Middle frontal gyrus (tissue), 1 donor: ENCODE data around the gene ZNF23.
"Not testable (repeated sequence)": the region's sequence is repeated elsewhere in the genome, so short reads cannot be mapped to it uniquely, and the experiment has no call there.

Experiments
- DNase-seq: peaks from one replicate; pipeline ENCODE4 v3.0.0-alpha.2; 2015; ENCODE audit warnings: low spot score; ENCODE audit errors: extremely low spot score

ZNF23 gene

DNA sequence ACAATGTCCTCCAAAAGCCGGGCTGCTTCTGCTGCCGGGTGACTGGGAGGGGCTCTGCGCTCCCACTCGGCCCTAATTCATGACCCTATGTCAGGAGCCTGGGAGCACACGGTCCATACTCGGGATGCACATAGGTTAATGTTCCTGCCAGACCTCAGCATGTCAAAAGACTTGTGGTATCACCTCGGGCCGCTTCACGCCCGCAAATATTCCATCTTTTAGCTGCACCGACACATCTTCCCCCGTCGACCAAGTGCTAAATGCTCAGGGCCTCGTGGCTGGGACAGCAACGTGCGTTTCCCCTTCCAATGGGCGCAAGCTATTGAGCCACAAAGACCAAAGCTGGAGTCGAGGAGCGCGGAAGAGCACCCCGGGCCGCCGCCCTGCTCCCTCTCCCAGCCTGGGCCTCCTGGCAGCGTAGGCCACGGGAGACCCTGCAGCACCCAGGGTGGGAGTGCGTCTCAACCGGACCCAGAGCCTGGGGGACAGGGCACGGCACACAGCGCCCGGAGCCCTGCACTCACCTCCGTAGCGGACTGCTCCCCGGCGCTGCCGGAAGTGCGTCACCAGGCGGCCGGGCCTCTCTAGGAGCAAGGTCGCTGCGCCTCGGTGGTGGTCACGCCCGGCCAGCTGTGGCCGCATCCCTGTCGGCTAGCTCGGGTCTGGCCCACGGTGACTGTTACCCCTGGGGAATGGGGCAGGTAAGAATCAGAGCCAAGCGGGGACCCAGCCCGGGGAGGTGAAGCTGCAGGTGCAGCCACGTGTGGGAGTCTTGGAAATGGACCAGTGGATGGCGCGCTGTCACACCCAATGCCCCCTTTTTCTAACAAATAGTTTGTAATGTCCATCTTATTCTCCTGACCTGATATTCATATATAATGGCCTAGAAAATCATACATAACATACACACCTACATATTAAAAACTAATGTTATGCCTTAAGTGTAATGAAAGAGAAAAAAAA is at the start of gene ZNF23:
Gene ZNF23 (minus strand): TSS at position 562 of the 963 bp plus-strand sequence. CDS start 5,451 bp downstream, outside the sequence.
- DNase-seq: peak; percentile 52

DNA sequence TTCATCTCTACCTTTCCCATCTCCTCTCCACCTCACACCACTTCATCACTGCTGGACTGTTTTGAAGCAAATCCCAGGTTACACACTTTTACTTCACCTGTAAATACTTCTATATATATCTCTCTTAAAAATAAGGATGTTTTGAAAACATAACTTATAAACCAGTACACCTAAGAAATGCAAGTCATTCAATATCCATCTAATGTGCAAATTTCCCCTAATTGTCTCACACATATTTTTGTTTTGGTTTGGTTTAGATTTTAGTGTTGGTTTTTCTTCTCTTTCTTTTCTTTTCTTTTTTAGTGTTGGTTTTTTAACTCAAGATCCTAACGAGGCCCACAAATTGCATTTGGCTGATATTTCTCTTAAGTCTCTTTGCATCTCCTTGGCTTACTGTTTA is 45.0 kb upstream of the ZNF23 start:
- DNase-seq: no peak

DNA sequence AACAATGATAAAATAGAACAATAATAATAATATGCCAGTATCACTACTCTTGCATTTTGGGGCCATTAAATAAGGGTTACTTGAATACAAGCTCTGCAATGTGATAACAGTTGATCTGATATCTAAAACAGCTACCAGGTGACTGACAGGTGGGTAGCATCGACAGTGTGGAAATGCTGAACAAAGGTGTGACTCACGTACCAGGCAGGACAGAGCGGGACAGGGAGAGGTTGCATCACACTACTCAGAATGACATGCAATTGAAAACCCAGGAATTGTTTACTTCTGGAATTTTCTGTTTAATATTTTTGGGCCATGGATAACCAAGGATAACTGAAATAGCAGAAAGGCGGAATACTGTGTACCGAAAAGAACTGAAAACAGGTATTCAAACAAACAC is 42.9 kb upstream of the ZNF23 start:
- DNase-seq: no peak

DNA sequence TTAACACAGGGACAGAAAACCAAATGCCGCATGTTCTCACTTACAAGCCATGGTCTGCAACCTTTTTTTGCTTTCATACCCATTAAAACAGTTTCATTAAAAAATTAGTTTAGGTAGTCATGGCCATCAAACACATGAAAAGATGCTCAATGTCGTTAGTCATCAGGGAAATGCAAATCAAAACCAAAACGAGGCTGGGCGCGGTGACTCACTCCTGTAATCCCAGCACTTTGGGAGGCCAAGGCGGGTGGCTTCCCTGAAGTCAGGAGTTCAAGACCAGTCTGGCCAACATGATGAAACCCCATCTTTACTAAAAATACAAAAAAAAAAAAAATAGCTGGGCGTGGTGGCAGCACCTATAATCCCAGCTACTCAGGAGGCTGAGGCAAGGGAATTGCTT is 42.0 kb upstream of the ZNF23 start:
- DNase-seq: not testable (repeated sequence)

DNA sequence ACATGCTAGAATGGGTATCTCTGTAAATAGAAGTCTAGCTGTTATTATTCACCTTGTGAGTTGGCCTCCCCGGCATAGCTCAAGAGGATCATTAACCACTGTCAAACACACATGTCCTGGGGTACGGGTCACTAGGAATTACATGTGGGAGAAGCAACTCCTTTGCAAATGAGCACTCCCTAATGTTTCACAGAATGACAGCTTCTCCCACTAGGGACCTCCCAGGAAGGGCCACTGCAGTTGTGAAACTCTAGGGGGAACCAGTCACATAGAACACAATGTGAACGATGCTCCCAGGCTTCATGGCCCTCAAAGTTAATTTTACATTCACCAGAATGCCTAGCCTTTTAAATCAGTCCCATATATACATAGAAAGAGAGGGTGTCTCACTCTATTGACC is 39.5 kb upstream of the ZNF23 start:
- DNase-seq: no peak

DNA sequence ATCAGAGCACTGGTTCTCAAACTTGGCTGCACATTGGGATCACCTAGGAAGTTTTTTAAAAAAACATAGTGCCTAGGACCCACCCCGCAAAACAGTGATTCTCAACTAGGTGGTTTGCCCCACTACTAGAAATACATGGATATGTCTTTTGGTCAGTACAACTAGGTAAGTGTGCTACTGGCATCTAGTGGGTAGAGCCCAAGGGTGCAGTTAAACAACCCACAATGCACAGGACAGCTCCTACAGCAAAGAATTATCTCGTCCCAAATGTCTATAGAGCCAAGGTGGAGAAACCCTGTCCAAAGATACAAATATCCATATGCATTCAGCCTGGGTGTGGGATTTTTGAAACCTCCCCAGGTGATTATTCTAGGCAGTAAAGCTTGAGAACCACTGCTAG is 38.9 kb upstream of the ZNF23 start:
- DNase-seq: no peak

DNA sequence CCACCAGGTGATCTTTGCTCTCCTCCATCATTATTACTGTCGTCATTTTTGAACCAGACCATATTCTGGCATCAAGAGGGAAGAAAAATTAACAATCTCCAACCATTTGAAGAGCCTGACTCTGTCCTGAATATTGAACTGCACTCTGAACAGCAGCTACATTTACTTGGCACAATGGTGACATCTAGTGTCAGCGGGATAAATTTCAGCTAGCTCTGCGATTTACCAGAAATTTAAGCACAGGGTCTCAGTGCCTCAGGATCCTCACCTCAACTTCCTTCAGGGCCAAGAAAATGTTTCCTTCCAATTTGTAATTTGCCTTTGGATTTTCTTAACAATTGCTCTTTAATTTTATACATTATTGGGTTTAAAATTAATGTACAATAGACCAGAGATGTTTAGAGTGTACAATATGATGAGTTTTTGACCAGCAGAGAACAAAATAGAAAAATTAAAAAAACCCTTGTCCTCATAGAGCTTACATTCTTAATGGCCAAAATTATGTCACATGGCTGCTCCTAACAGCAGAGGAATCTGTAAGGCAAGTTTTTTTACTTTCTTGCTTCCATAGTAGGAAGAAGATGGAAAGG is 37.8 kb upstream of the ZNF23 start:
- DNase-seq: peak; percentile 42

DNA sequence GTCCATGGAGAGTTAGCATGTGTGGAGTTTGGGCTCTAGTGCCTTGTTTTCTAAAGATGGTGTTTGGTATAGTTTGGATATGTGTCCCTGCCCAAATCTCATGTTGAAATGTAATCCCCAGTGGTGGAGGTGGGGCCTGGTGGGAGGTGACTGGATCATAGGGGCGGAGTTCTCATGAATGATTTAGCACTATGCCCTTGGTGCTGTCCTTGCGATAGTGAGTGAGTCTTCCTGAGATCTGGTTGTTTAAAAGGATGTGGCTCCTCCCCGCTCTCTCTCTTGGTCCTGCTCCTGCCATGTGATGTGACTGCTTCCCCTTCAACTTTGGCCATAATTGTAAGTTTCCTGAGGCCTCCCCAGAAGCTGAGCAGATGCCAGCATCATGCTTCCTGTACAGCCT is 36.0 kb upstream of the ZNF23 start:
- DNase-seq: no peak

DNA sequence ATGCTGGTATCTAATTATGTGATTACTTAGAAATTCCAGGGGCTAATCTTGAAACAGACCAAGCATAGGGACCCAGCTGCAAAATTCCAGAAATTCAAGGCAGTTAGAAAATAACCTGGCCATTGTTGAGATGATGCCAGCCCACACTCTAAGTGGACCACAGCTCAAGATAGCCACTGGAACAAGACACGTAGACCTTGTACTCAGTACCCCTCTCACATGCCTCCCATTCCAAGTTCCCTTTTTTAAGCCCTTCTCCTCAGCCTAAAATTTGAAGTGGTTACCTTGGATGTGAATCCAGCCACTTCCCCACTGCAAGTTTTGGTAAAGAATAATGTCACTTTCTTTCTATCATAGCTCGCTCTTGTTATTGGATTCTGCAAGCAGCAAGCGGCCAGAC is 31.2 kb upstream of the ZNF23 start:
- no peak for DNase-seq

DNA sequence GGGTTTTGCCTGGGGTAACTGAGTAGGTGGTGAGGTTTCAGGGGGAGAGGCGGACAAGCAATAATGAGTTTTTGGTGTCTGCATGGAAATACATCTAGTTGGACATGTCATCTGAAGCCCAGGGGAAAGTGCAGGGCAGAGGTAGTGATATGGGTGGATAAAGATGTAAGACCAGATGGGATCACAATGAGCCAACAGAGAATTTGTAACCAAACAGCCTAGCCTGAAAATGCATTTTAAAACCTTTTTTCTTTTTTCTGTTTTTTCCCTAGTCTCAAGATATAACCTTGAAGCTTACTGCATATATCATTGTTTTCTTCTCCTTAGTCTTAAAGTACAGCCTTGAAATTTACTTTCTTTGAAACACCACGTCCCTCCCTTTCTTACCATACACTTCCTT is 30.7 kb upstream of the ZNF23 start:
- DNase-seq: no peak

DNA sequence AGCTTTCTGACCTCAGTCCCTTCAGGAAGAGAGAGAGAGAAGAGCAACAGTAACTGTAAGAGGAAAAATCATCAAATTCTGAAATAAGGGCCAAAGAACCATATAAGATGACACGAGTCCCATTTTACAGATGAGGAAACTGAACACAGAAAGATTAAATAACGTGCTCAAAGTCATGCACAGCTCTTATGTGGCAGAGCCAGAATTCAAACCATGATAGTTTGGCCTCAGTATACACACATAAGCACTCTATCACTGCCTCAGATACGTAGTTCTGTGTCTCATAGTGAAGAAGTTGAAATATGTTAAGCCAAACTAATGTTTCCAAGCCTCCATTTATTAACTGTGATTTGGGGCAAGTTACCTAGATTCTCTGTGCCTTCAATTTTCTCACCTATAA is 29.0 kb upstream of the ZNF23 start:
- no peak for DNase-seq

DNA sequence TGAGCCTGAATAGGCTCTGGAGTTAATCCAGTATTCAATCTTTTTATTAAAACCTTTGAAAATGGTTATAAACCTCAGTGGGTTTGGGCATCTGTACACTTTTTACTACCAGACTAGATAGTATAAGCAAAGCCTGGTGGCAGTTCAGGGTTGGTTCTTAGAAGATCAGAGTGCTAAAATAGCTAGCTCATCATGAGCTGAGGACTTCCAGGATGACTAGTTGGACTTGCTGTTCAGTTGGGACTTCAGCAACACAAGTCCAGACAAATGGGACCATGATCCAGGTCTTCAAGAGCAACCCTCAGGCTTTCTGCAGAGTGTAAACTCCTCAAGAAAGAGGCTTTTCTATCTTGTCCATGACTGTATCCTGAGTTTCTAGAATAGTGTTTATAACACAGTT is 28.3 kb upstream of the ZNF23 start:
- DNase-seq: no peak

DNA sequence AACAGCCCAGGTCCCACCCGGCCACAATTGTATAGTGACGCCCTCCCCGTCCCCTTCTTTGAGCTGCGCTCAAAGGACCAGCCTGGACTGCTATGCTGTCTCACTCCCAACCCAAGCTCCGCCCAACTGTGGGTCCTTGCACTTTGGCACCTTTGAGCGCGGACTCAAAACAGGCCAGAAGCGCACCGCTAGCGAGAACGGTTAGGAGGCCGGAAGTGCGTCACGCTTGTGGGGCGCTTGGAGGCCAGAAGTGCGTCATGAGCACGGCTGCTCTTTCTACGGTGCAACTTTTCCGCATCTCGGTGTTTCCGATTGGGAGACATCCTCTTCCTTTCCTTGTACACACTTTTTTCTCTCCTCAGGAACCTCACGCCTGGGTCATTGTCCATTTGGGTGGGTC is 27.1 kb upstream of the ZNF23 start, which contains the start of gene ZNF19:
Gene ZNF19 (minus strand): TSS at position 203 of the 400 bp plus-strand sequence. CDS start 7,210 bp downstream, outside the sequence.
- DNase-seq: no peak

DNA sequence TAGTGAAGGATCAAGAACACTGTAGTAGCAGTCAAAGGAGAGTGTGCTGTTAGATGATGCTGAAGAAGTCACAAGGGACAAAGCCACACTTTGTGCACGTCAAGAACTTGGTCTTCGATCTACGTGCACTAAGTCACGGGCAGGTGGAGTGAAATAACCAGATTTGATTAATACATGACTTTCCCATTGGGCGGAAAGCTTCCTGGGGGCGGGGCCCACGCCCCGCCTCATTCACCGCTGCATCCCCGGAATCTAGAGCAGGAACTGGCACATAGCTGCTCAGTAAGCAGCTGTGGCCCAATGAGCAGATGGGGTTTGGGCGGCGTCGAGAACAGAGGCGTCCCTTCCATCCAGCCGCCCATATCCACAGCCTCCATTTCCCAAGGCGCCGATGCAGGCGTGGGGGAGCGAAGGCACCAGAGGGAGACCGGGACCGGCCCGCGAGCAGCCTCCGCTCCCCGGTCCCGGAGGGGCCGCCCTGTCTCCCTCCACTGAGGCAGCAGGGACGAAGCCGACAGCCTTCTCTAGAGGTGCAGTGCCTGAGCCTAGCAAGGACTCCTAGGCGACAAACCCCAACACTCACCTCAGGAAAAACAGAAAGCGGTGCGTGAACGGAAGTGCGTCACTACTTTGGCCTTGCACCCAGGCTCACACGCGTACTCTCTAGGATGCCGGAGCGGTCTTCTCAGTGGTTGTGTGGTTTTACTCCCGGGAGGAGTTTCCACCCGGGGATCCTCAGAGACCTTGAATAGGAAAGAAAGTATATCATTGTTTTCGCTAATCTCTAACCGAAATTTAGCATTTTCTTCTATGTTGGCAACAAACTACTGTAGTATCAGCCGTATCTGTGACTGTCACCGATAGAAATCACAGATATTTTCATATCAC is 22.2 kb upstream of the ZNF23 start:
- peak; percentile 89 for DNase-seq

DNA sequence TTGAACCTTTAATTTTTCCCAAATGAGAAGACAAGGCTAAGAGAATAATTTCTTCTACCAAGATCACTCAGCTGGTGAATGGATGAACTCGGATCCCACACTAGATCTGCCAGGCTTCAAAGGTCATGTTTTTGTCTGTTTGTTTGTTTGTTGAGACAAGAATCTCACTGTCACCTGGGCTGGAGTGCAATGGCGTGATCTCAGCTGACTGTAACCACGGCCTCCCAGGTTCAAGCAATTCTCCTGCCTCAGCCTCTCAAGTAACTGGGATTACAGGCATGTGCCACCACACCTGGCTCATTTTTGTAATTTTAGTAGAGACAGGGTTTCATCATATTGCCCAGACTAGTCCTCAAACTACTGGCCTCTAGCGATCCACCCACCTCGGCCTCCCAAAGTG is 20.5 kb upstream of the ZNF23 start:
- DNase-seq: no peak

DNA sequence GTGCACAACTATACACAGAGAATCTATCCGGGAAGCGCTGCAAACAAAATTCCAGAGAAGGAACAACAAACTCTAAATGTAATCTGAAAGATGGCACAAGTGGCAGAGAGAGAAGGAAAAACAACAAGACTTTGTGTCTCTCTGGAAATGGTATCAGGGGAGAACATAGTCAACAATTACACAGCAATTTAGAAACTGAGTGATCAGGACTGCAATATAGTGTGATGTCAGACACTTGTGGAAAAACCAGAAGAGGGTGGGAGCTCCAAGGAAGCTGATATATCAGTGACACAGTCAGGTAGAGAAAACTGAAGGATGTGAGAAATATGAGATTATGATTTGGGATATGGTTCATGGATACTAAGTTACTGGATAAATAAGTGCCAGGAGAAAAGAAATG is 18.9 kb upstream of the ZNF23 start:
- no peak for DNase-seq

DNA sequence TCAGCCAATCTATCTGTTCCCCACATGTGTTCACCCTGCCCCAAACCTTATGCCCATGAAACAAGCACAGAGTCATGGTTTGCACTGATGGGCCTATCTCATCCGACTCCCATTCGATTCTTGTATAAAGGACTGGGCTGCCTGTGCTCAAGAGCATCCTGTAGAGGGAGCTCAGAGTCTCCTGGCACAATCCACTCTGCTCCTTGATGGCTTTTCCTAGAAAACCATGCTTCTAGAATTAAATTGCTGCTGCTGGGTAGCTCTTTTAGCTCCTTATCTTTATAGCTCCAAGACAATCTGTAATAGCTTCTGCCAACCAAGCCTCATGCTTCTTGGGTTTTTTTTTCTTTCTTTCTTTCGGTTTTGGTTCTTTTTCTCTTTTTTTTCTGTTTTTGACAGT is 17.4 kb upstream of the ZNF23 start:
- no peak for DNase-seq

DNA sequence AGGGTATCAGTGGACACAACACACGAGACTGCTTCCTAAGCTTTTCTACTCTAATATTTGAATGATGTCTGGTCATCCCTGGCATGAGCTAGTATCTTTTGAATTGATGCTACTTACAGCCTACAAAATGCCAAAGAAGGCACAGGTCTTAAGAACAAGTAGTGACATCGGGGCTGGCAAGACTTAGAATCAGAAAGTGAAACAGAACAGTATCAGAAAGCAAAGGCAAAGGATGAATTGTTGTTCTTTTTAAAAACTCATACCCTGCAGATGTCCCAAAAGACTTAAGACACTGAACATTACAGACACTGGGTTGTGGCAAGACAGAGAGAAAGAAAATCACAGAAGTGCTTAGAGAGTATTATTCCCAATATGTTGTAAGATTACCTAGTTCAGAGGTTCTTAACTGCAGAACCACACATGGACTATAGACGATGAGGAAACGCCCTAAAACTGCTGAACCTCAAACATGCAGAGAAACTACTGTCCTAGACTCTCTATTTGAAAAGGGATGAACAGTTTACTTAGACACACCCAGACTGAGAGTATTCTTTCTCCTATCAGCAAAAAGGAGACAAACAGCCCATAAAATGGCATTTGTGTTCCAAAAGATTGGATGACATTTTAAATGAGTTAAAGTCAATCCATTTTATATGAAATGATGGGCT is 14.5 kb upstream of the ZNF23 start:
- DNase-seq: no peak

DNA sequence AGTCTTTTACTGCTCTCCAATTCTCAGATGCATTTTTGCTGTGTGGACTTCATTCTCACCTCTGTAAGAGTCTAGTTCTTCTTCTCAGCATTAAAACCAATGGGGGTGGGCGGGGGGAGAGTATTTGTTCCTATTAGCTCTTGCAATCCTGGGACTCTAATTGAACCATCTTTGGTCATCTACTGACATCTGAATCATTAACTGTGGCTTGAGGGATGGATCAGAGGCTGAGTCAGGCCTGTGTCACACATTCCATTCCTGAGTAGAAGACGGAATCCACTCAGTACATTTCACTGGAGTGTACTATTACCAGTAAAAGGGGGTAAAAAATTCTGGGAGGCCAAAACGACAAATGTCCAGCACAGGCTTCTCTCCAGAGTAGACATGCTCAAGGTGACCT is 12.8 kb upstream of the ZNF23 start:
- DNase-seq: no peak

DNA sequence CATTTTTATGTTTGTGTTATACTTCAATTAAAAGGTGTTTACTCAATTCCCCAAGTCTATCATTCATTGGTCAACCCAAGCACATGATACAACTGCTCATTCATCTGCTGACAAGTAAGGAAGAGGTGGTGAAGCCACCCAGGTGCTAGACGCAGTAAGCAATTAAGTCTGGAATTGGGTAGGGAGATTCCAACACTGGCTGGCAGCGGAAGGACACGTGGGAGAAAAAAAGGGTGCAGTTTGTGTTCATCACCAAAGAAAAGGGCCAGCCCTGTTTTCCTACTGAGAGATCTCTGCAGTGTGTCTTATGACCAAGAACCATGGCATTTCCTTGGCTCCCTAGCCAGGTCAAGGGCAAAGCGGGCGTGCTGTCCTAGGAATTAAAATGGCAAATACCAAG is 11.8 kb upstream of the ZNF23 start:
- no peak for DNase-seq

DNA sequence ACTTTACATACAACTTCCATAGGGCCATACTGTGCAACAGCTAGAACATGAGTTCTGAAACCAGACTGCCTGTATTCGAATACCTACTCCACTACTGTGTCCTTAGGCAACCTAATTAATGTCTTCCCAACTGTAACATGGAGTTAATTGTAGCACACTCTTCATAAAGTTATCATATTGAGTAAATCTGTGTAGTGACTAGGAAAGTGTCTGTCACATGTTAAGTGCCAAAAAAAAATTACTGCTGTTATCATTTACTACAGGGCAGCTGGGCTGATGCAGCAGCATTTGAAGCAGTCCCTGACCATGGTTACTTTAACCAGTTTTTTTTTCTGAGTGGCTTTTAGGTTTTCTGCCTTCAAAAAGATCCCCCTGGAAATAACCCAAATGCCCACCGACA is 10.9 kb upstream of the ZNF23 start:
- DNase-seq: no peak
